ENCODE results near the gene TMBIM6.

GRCh38 chr12:49807991-49808580 is 66.7 kb downstream of the TMBIM6 start:
- TF ChIP-seq REST (IDR thresholded peaks at IDR 0.05; ENCODE audit: insufficient read depth in 1 of 2, low read depth in 2 of 2, low read length in 1 of 2) (no peak), CTCF (IDR thresholded peaks at IDR 0.05) (no peak), POLR2AphosphoS5 (IDR thresholded peaks at IDR 0.05; ENCODE audit: low read depth, low read length) (no peak), TCF7L2 (IDR thresholded peaks at IDR 0.05; ENCODE audit: low read depth, low read length) (no peak), SIN3A (IDR thresholded peaks at IDR 0.05; ENCODE audit: borderline replicate concordance, insufficient read depth, low read depth, low read length) (no peak)
